ENCODE results near the gene ESRRB. TPM values are rescaled to one million over a fixed set of nuclear protein-coding genes. Genes with fewer than 3 reads are reported as not detected.

The ESRRB gene
- total RNA-seq, 1 experiment from 2014 or later, result not detected

DNA sequence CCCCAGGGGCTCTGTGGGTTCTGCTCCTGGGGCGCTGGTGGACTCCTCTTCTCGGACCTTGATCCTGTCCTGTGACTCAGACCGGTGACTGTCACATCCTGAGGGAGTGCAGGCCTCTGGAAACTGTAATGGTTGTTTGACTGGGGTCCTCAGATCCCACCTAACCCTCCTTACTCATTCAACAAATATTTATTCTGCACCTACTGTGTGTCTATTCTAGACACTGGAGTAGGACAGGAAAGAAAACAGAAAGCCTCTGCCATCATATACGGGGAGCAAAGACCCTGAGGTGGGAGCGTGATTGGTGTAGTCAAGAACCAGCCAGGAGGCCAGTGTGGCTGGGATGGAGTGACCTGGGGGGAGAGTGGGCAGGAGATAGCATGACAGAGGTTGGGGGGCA, 47.6 kb downstream of the ESRRB start:
- Histone ChIP-seq H3K9me2 (ENCODE audit: insufficient read depth) (no peaks in the 10 kb centered on the region), H3K27ac (no peak overlapping the region), H4K20me1 (ENCODE audit: insufficient read depth) (no peaks in the 10 kb centered on the region), H2AFZ (no peak overlapping the region), H3K27me3 (ENCODE audit: insufficient read depth, low read depth) (peaks cover 93% of the 10 kb centered on the region), H3K4me1 (replicated peaks; ENCODE audit: insufficient read depth) (no peaks in the 10 kb centered on the region), H3K9me3 (ENCODE audit: insufficient read depth, low read depth) (no peaks in the 10 kb centered on the region), H3F3A (ENCODE audit: insufficient read depth, low read depth) (no peaks in the 10 kb centered on the region), H3K4me2 (no peak overlapping the region), H3K4me3 (no peak overlapping the region), H3K36me3 (ENCODE audit: low read depth) (no peaks in the 10 kb centered on the region), H3K79me2 (ENCODE audit: low read depth) (no peaks in the 10 kb centered on the region)
- POLR2A ChIA-PET (ENCODE audit: unreplicated experiment), result no interaction called here
- no TSS peak for BruUV-seq (replicated peaks)
- CTCF ChIA-PET, result no interaction called here
- intact Hi-C loops (cut with micrococcal nuclease; ENCODE audit: unreplicated experiment), result no loop called here
- DNase-seq, result no peak
- TF ChIP-seq CTCF (conservative IDR thresholded peaks at IDR 0.05) (no peak), EZH2 (IDR thresholded peaks at IDR 0.05; ENCODE audit: low read depth) (no peak)

GRCh38 chr14:76424359-76424758, 48.4 kb downstream of the ESRRB start:
- no peaks in the 10 kb centered on the region for H3K79me2 ChIP-seq (ENCODE audit: low read depth)
- no peak overlapping the region for H2AFZ ChIP-seq
- H3K4me1 ChIP-seq (replicated peaks; ENCODE audit: insufficient read depth), result no peaks in the 10 kb centered on the region
- H3K9me2 ChIP-seq (ENCODE audit: insufficient read depth), result no peaks in the 10 kb centered on the region
- no TSS peak for BruUV-seq (replicated peaks)
- H3K4me3 ChIP-seq, result no peak overlapping the region
- no peaks in the 10 kb centered on the region for H3K9me3 ChIP-seq (ENCODE audit: insufficient read depth, low read depth)
- no peaks in the 10 kb centered on the region for H3F3A ChIP-seq (ENCODE audit: insufficient read depth, low read depth)
- intact Hi-C loops (cut with micrococcal nuclease; ENCODE audit: unreplicated experiment), result no loop called here
- no peak overlapping the region for H3K27ac ChIP-seq
- H3K4me2 ChIP-seq, result no peak overlapping the region
- ChIA-PET POLR2A (ENCODE audit: unreplicated experiment) (no interaction called here), CTCF (no interaction called here)
- no peak for TF ChIP-seq EZH2 (IDR thresholded peaks at IDR 0.05; ENCODE audit: low read depth)
- TF ChIP-seq CTCF (conservative IDR thresholded peaks at IDR 0.05), result no peak
- peaks cover 93% of the 10 kb centered on the region for H3K27me3 ChIP-seq (ENCODE audit: insufficient read depth, low read depth)
- no peak for DNase-seq
- no peaks in the 10 kb centered on the region for H3K36me3 ChIP-seq (ENCODE audit: low read depth)
- no peaks in the 10 kb centered on the region for H4K20me1 ChIP-seq (ENCODE audit: insufficient read depth)

DNA sequence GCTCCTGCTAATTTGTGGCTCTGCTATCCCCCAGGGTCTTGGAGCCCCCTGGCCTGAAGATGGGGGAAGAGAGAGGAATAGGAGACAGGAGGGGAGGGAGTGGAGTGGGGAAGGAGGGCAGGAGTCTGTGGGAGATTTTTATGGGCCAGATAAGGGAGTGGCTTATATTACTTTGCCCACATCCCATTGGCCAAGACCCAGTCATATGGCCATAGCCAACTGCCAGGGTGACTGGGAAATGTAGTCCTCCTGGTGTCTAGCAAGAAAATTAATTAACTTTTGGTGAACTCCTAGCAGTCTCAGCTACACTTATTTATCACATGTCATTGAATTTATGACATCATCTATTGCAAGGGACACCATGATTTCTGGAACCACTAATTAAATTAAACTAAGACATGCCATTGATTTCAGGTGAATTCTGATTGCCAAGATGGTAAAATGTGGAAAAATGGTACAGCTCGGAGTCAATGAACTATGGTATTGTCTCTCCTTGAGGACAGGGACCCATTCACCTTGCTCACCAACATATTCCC, 50.3 kb downstream of the ESRRB start:
- no peaks in the 10 kb centered on the region for H4K20me1 ChIP-seq (ENCODE audit: insufficient read depth)
- H3K27me3 ChIP-seq (ENCODE audit: insufficient read depth, low read depth), result peaks cover 94% of the 10 kb centered on the region
- ChIA-PET POLR2A (ENCODE audit: unreplicated experiment) (no interaction called here), CTCF (no interaction called here)
- H3F3A ChIP-seq (ENCODE audit: insufficient read depth, low read depth), result no peaks in the 10 kb centered on the region
- no peak overlapping the region for H2AFZ ChIP-seq
- no peaks in the 10 kb centered on the region for H3K4me1 ChIP-seq (replicated peaks; ENCODE audit: insufficient read depth)
- H3K4me3 ChIP-seq, result no peak overlapping the region
- BruUV-seq (replicated peaks), result no TSS peak
- intact Hi-C loops (cut with micrococcal nuclease; ENCODE audit: unreplicated experiment), result no loop called here
- no peaks in the 10 kb centered on the region for H3K9me2 ChIP-seq (ENCODE audit: insufficient read depth)
- H3K9me3 ChIP-seq (ENCODE audit: insufficient read depth, low read depth), result no peaks in the 10 kb centered on the region
- TF ChIP-seq CTCF (conservative IDR thresholded peaks at IDR 0.05) (no peak), EZH2 (IDR thresholded peaks at IDR 0.05; ENCODE audit: low read depth) (no peak)
- H3K4me2 ChIP-seq, result no peak overlapping the region
- H3K27ac ChIP-seq, result no peak overlapping the region
- no peak for DNase-seq
- no peaks in the 10 kb centered on the region for H3K79me2 ChIP-seq (ENCODE audit: low read depth)
- no peaks in the 10 kb centered on the region for H3K36me3 ChIP-seq (ENCODE audit: low read depth)
